Activated CD4-positive, alpha-beta T cell treated with anti-CD3 and anti-CD28 coated beads for 48 hours (primary cell): ENCODE measurements around the gene PIGC.
A peak's percentile ranks its signal among the peaks of the same experiment; 100 is the strongest.
"Not testable (repeated sequence)": the region's sequence is repeated elsewhere in the genome, so short reads cannot be mapped to it uniquely, and the experiment has no call there.

Experiments used
- DNase-seq: peaks from one replicate; pipeline ENCODE4 v3.0.0-alpha.2; 2020

The PIGC gene

GRCh38 chr1:172465617-172466016, 21.7 kb upstream of the PIGC start:
- no peak for DNase-seq

DNA sequence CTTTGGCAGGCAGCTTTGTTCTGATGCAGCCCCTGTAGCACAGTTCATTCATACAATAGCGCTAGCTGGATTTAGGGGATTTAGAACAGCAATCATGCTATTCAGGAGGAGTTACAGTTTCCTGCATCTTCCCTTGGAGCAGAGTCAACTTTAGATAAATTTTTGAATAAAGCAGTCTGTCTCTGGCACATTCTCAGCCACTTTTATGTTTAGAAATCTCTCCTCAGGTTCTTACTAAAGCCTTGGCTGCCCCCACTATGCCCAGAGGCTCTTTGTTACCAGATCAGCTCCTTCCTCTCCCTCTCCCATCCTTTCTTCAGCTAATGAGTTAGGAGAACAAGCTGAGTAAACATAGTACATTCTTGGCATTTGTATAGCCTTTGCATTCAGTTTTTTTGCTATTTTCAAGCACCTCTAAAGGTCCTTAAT, 17.0 kb upstream of the PIGC start:
- DNase-seq, result no peak

GRCh38 chr1:172460177-172460576, 16.3 kb upstream of the PIGC start:
- DNase-seq, result no peak

GRCh38 chr1:172457479-172458130, 13.7 kb upstream of the PIGC start:
- DNase-seq, result no peak

- no peak for DNase-seq
These were observed 12.5 kb upstream of the PIGC start for GRCh38 chr1:172456344-172456769.

DNA sequence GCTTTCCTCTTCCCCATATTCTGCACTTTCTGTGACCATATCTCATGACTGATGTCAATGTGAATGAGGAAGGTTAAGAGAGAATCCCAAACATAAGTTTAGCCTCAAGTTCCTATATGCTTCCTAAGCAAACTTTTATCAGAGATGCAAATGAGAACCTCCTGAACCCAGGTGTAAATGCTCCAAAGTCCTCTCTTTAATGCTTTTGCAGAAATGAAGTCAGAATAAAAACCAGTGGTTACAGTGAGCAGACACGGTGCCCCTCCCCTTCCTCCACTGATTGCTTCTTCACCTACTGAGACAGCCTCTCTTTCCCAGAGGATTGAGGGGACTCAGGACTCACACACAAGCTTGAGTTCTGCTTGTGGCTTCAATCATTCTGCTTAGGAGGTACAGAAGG, 11.6 kb upstream of the PIGC start:
- no peak for DNase-seq

- no peak for DNase-seq
These were observed 9.7 kb upstream of the PIGC start for GRCh38 chr1:172453607-172454006.

- no peak for DNase-seq
These were observed 9.3 kb upstream of the PIGC start for GRCh38 chr1:172453153-172453545.

DNA sequence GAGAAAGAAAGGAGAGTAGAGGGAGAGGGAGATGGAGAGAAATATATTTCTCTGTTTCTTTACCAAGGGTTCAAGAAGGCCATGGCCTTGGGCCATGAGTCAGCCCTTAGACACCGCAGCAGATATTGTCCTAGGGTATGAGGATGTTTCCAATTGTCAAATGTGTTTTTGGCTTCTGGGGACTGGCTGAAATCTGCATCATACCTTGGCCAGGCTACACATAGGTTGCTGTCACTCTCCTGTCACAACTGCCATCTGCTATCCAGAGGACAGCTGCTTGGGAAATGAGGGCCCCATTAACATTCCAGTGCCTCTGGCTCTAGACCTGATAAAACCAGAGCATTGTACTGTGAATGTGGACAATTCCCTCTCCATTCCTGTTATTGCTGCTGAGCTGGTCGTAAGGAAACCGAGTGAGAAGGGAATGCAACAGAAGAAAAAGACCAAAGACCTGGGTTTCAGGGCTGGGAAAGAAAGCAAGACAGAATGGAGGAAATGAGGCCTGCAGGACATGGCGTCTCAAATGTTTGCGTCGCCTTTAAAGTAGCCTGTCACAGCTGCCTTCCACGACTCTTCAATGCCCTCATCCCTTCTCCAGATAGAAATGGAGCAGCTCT, 8.8 kb upstream of the PIGC start:
- no peak for DNase-seq

GRCh38 chr1:172451002-172451443, 7.2 kb upstream of the PIGC start:
- DNase-seq, result no peak

DNA sequence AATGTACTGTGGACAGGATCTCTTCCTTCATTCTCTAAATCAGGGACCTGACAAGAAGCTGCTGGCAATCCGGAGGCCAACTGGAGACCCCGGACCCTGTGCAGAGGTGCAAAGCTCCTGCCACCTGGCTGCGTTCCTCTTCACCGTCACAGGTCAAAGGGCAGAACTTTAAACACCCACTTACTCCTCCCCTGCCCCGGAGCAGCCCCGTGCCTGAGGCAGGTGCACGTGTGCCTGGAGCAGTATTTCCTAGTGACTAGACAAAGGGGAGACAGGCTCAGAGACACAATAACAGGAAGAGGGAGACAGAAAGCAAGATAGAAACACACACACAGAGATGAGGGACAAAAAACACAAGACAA, 6.6 kb upstream of the PIGC start:
- DNase-seq, result no peak

- DNase-seq, result peak; percentile 33
These were observed 6.0 kb upstream of the PIGC start for GRCh38 chr1:172449585-172450523.

GRCh38 chr1:172448995-172449584, 5.2 kb upstream of the PIGC start:
- peak; percentile 28 for DNase-seq

DNA sequence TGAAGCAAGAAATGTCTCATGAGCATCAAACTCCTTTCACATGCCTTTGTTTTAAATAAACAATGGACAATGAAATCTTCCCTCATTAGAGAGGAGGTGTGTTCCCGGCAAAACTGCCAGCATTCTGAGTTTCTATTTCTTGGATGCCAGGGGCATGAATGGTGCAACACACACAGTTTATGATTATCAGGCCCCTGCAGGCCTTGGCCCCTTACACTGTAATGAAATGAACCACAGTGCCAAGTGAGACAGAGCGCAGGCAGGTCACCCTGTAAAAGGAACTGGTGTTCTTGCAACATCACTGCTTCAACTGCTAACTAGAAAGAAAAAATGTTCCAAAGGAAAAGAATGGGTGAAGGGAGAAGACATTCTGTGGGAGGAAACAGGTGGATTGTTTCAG, 3.8 kb upstream of the PIGC start:
- no peak for DNase-seq

GRCh38 chr1:172446547-172446946, 2.7 kb upstream of the PIGC start:
- no peak for DNase-seq

DNA sequence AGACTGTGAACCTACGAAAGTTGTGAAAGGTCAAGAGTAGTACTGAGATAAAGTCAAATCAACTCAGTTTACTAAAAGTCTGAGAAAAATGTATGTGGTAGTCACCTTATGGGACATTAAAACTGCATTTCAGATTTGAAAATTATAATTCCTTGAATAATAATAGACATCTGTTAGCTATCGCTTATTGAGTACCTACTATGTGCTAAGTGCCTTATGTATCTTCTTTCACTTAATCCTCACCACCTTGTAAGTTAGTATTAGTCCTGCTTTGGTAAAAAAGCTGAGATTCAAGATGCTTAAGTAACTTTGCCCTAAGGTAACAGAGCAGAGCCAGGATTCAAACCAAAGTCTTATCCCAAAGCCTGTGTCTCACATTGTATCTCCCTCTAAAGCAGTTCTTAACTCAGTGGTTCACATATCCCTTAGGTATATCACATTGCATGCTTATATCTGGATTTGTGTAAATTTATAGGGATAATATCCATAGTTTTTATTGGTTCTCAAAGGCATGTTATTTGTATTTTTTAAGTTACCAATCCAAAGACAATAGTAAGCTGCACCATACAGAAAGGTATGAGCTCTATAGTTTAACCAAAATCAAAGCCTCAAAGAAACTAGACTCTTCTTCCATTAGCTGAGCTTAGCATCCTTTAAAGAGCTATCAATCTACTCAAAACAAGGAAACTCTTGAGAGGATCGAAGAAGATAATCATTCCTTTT, 865 bp downstream of the PIGC start:
- DNase-seq, result no peak

DNA sequence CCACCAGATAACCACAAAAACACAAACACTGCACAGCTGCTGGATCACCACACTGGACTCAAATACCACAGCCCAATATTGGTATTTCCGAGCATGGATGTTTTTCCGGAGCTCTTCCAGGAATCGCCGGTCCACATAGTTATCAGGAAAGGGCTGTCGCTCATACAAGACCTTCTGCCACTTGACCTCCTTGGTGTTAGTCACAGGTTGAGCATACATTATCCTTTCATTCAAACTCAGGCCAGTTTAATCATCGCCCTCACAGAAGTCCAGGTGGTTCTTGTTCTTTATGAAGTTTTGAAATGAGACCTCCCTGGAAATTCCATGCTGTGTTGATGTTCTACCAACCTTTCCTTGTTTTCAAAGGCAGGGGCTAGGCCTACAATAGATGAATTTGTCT, 1.5 kb downstream of the PIGC start:
- no peak for DNase-seq

DNA sequence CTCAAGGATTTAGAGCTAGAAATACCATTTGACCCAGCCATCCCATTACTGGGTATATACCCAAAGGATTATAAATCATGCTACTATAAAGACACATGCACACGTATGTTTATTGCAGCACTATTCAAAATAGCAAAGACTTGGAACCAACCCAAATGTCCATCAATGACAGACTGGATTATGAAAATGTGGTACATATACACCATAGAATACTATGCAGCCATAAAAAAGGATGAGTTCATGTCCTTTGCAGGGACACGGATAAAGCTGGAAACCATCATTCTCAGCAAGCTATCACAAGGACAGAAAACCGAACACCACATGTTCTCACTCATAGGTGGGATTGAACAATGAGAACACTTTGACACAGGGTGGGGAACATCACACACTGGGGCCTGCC, 6.7 kb downstream of the PIGC start:
- DNase-seq, result not testable (repeated sequence)

GRCh38 chr1:172431721-172432192, 12.1 kb downstream of the PIGC start:
- DNase-seq, result no peak

DNA sequence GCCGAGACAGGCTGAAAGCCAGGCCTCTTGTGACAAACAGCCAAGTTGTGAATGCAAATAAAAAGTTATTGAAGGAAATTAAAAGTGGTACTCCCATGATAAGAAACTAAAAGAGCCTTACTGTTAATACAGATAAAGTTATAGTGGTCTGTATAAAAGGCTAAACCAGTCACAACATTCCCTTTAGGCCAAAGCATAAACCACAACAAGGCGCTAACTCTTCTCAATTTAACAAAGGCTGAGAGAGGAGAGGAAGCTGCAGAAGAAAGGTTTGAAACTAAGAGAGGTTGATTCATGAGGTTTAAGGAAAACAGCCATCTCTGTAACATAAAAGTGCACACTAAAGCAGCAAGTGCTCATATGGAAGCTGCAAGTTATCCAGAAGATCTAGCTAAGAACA, 12.7 kb downstream of the PIGC start:
- no peak for DNase-seq

DNA sequence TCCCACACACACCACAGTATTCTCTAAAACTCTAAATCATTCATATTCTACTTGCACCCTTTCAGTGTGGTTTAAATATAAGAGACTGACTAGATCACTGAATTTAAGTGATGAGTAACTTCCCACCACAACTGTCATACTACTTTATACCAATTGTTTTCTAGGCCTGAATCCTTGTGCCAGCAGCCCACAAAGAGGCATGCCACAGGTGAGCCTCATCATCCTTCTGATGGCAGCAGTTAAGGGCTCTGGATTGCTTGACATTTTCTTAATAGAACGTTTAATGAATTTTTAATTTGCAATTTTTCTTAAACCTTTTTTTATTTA, 13.8 kb downstream of the PIGC start:
- DNase-seq, result no peak

- peak; percentile 54 for DNase-seq
These were observed 14.3 kb downstream of the PIGC start for GRCh38 chr1:172429331-172430127.
